ENCODE data around the gene SAMD1. TPM values are rescaled to one million over a fixed set of nuclear protein-coding genes. Genes with fewer than 3 reads are reported as not detected.

The SAMD1 gene
- polyA plus RNA-seq, 1 donor (not counting 4 experiments of a cell fraction or from before 2014, with no cell fraction given) = 5.3 TPM

GRCh38 chr19:14119644-14120496 is 29.3 kb upstream of the SAMD1 start:
- H3K9ac ChIP-seq (ENCODE audit: control insufficient read depth, extremely low read depth, insufficient read depth, low read length) = no peak overlapping the region
- H3K4me3 ChIP-seq (ENCODE audit: control insufficient read depth in 2 of 3, extremely low read depth in 1 of 3, insufficient read depth in 2 of 3, low read depth in 1 of 3, low read length in 3 of 3) = no peak overlapping the region
- DNase-seq (ENCODE audit: low read depth, low spot score) (no peak), FAIRE-seq (no peak)
- peaks cover 0 to 8% of the 10 kb centered on the region in 2 experiments for H3K36me3 ChIP-seq (ENCODE audit: control insufficient read depth in 2 of 2, extremely low read depth in 1 of 2, insufficient read depth in 2 of 2, low read length in 2 of 2)
- H3K27ac ChIP-seq (ENCODE audit: control insufficient read depth, insufficient read depth, low read length) = no peak overlapping the region
- no peak overlapping the region for H3K4me2 ChIP-seq (ENCODE audit: control insufficient read depth, extremely low read depth, insufficient read depth, low read depth, low read length)
- no peaks in the 10 kb centered on the region for H3K9me3 ChIP-seq (ENCODE audit: control insufficient read depth, low read depth, low read length)
- no peaks in the 10 kb centered on the region for H3K9me1 ChIP-seq (ENCODE audit: control insufficient read depth, extremely low read depth, insufficient read depth, low read length)
- H2AFZ ChIP-seq (ENCODE audit: control insufficient read depth, low read length) = no peak overlapping the region
- no peak for TF ChIP-seq CTCF (optimal IDR thresholded peaks at IDR 0.05 in 1 of 3, IDR thresholded peaks at IDR 0.05 in 1 of 3, conservative IDR thresholded peaks at IDR 0.05 in 1 of 3; ENCODE audit: extremely low read depth in 1 of 3, insufficient read depth in 2 of 3, low read length in 3 of 3)
- no peak for TF ChIP-seq EZH2 (IDR thresholded peaks at IDR 0.05; ENCODE audit: low read length)
- dilution Hi-C loops (cut with MboI; ENCODE audit: extremely low pct_ligation_motif_present, low sequenced_read_pairs) = no loop called here
- H3K4me1 ChIP-seq (ENCODE audit: control insufficient read depth, extremely low read depth, insufficient read depth, low read length) = peaks cover 14% of the 10 kb centered on the region
- H4K20me1 ChIP-seq (ENCODE audit: control insufficient read depth, extremely low read depth, insufficient read depth, low read length) = no peaks in the 10 kb centered on the region
- H3K79me2 ChIP-seq (ENCODE audit: control insufficient read depth, insufficient read depth, low read length) = peaks cover 9% of the 10 kb centered on the region
- H3K27me3 ChIP-seq (ENCODE audit: control insufficient read depth, extremely low read depth, insufficient read depth, low read length) = no peaks in the 10 kb centered on the region

- Histone ChIP-seq H4K20me1 (ENCODE audit: control insufficient read depth, extremely low read depth, insufficient read depth, low read length) (no peaks in the 10 kb centered on the region), H3K4me3 (ENCODE audit: control insufficient read depth in 2 of 3, extremely low read depth in 1 of 3, insufficient read depth in 2 of 3, low read depth in 1 of 3, low read length in 3 of 3) (no peak overlapping the region), H3K27me3 (ENCODE audit: control insufficient read depth, extremely low read depth, insufficient read depth, low read length) (no peaks in the 10 kb centered on the region), H2AFZ (ENCODE audit: control insufficient read depth, low read length) (peak overlapping the region; percentile 82), H3K4me2 (ENCODE audit: control insufficient read depth, extremely low read depth, insufficient read depth, low read depth, low read length) (peak overlapping the region; percentile 91), H3K9me3 (ENCODE audit: control insufficient read depth, low read depth, low read length) (no peaks in the 10 kb centered on the region), H3K36me3 (ENCODE audit: control insufficient read depth in 2 of 2, extremely low read depth in 1 of 2, insufficient read depth in 2 of 2, low read length in 2 of 2) (peaks cover 0 to 4% of the 10 kb centered on the region in 2 experiments), H3K27ac (ENCODE audit: control insufficient read depth, insufficient read depth, low read length) (peak overlapping the region; percentile 63), H3K4me1 (ENCODE audit: control insufficient read depth, extremely low read depth, insufficient read depth, low read length) (peaks cover 14% of the 10 kb centered on the region), H3K9ac (ENCODE audit: control insufficient read depth, extremely low read depth, insufficient read depth, low read length) (no peak overlapping the region), H3K79me2 (ENCODE audit: control insufficient read depth, insufficient read depth, low read length) (peaks cover 9% of the 10 kb centered on the region), H3K9me1 (ENCODE audit: control insufficient read depth, extremely low read depth, insufficient read depth, low read length) (no peaks in the 10 kb centered on the region)
- TF ChIP-seq CTCF (optimal IDR thresholded peaks at IDR 0.05 in 1 of 3, IDR thresholded peaks at IDR 0.05 in 1 of 3, conservative IDR thresholded peaks at IDR 0.05 in 1 of 3; ENCODE audit: extremely low read depth in 1 of 3, insufficient read depth in 2 of 3, low read length in 3 of 3) (no peak), EZH2 (IDR thresholded peaks at IDR 0.05; ENCODE audit: low read length) (no peak)
- FAIRE-seq (no peak), DNase-seq (ENCODE audit: low read depth, low spot score) (no peak)
- dilution Hi-C loops (cut with MboI; ENCODE audit: extremely low pct_ligation_motif_present, low sequenced_read_pairs) = no loop called here
Observed at GRCh38 chr19:14119146-14119545, 28.6 kb upstream of the SAMD1 start.
